T-helper 22 cell (primary cell): ENCODE results near the gene PRMT1.
A peak's percentile ranks its signal among the peaks of the same experiment; 100 is the strongest.
"Not testable (repeated sequence)": the region's sequence is repeated elsewhere in the genome, so short reads cannot be mapped to it uniquely, and the experiment has no call there.

Experiments used
- DNase-seq: peaks from one replicate; pipeline ENCODE4 v3.0.0-alpha.2; 2020; ENCODE audit warnings: low read depth

The PRMT1 gene

DNA sequence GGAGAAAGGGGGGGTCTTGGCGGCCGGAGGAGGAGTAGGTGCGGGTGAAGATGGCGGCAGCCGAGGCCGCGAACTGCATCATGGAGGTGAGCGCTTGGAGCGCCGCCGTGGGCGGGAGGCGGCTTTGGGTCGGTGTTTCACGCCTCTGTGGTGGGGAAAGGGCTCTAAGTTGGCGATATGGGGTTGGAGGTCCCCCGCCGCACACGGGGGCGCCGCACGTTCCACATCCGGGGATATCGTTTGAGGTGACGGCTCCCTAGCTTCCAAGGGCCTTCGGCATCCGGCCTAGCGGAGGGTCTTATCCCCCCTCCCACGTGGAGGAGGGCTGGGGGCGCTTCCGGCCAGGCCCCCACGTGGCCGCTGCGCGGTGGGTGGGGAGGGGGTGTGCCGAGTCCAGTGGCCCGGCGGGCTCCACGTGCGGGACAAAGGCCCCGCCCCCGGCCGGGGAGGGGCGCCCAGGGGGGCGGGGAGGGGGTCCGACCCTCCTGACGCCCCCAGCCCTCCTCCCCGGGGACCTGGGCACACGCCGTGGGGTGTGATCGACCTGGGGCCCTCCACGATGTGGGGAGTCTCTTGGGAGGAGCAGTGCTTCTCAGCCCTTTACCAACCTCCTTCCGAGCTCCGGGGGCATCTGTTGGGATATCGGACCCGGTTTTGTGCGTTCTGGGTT is at the start of gene PRMT1:
Gene PRMT1 (plus strand): TSS at position 41 of the 670 bp plus-strand sequence. CDS start 10 bp downstream, at position 51.
- peak; percentile 42 for DNase-seq

GRCh38 chr19:49629659-49630058 is 47.4 kb upstream of the PRMT1 start:
- no peak for DNase-seq

DNA sequence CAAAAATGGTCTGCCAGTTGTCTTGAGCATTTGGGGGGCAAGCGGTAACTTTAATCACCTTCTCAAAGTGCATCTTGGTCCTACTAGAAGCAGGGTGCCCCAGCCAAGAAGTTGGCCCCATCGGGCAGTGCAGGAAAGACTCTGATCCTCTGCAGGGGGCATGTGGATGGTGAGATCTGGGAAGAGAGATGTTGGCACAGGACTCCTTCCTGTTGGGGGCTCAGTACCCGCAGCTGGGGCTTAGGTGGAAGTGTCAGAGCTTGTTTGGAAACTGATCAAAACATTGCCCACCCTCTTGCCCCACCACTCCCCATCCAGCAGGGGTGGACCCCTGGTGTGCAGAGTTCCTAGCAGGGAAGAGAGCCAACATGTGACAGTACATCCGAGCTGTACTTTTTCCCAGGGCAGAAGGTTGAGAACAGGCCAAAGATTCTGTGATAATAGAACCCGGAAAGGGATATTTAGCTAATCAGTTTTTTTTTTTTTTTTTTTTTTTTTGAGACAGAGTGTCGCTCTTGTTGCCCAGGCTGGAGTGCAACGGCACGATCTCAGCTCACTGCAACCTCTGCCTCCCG is 46.0 kb upstream of the PRMT1 start:
- no peak for DNase-seq

- DNase-seq: no peak
Measured at GRCh38 chr19:49631610-49632192, 45.4 kb upstream of the PRMT1 start.

GRCh38 chr19:49632576-49632975 is 44.5 kb upstream of the PRMT1 start:
- DNase-seq: no peak

DNA sequence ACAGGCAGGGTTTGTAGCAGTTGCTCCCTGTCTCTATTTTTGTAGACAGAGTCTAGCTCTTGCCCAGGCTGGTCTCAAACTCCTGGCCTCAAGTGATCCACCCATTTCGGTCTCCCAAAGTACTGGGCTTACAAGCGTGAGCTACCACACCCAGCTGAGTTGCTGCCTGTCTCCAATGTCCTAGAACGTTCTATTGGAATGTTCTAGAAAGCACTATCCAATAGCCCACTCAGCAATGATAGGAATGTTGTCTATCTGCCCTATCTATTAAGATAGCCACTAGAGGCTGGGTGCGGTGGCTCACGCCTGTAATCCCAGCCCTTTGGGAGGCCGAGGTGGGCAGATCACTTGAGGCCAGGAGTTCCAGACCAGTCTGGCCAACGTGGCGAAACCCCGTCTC is 43.8 kb upstream of the PRMT1 start:
- not testable (repeated sequence) for DNase-seq

GRCh38 chr19:49635530-49636232 is 41.4 kb upstream of the PRMT1 start:
- DNase-seq: no peak

GRCh38 chr19:49636233-49636932 is 40.7 kb upstream of the PRMT1 start:
- no peak for DNase-seq

GRCh38 chr19:49637821-49638738 is 39.0 kb upstream of the PRMT1 start:
- no peak for DNase-seq

DNA sequence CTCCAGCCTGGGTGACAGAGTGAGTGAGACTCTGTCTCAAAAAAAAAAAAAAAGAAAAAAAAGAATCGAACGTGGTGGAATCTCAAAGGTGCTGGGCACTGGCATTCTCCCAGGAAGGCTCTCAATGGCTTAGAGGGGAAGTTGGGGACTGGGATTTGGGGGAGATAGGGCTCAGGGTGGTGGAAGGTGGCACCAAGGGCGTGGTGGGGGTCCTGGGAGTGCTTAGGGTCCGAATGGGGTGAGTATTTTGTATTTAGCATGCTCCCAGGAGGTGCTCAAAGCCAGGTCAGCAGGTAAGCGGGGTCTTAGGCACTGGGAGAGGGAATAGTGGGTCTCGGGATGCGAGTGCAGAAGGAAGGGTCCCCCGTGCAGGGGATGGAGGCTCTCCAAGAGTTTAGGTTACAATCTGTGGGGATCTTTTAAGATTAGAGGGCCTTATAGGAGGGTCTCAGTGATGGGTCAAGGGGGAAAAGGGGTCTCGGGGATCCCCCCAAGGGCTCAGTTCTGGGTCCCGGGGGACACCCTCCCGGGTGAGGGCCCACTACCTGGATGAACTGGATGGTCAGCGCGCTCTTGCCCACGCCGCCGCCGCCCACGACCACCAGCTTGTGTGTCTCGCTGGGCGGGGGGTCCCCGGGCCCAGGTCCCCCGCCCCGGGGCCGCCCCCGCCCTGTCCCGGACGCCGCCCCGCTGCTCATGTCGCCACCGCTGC is 37.5 kb upstream of the PRMT1 start:
- no peak for DNase-seq

DNA sequence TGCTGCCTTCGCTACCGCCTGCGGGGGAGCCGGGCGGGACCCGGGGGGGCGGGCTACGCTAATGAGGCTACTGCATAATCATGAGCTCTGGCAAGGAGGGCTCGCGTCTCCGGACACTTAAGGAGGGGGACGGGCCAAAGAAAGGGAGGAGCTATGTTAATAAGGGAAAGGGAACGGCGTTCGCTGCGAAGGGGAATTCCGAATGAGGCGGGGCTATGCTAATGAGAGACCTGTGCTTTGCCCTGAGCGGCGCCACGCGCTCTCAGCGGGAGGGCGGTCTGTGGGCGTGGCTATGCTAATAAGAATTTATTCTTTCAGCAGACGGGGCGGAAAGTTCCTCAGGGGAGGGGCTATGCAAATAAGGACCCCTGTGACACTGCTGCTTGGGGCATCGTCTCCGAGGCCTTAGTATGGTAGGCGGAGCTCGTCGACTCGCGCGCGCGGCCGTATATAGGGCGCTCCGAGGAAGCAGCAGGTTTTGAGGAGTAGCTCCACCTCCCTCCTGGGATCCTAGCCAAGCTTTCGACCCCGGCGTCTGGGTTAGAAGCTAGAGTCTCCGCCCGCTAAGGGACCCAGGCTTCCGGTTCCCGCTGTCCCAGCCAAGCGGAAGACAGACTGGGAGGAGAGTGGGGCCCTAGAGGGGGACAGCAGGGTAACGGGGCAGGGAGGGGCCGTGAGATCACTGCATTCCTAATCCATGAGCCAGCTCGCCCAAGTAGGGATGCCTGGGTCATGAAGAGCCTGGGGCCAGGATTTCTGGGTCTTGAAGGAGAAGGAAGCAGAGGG is 36.8 kb upstream of the PRMT1 start, which contains the start of gene RRAS:
Gene RRAS (minus strand): TSS at position 31 of the 786 bp plus-strand sequence. CDS start 45 bp downstream, outside the sequence.
- peak; percentile 100 for DNase-seq

- DNase-seq: peak; percentile 98
Measured at GRCh38 chr19:49641688-49642491, 35.2 kb upstream of the PRMT1 start, which contains the start of gene SCAF1. SCAF1 (plus strand) TSS chr19:49642209; CDS start chr19:49645027, 2,818 bp downstream.

- DNase-seq: no peak
Measured at GRCh38 chr19:49642492-49643035, 34.5 kb upstream of the PRMT1 start.

DNA sequence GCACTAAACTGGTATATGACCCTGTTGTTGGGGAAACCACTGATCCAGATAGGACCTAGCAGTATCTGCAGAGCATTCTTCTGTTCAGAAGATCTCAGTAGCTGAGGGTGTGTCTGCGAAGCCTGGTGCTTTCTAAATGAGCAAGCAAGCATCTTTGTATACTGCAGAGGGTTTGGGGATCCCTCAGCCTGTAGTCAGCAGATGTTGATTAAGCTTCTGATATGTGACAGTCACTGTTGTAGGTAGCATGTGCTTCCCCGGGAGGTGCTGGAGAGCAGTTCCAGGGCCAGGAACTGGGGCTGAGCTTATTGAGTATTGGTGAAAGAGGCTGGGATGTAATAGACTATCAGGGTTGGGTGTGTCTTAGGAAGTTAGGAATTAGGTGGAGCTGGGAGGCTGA is 33.6 kb upstream of the PRMT1 start:
- DNase-seq: no peak

GRCh38 chr19:49645592-49645991 is 31.5 kb upstream of the PRMT1 start:
- no peak for DNase-seq

DNA sequence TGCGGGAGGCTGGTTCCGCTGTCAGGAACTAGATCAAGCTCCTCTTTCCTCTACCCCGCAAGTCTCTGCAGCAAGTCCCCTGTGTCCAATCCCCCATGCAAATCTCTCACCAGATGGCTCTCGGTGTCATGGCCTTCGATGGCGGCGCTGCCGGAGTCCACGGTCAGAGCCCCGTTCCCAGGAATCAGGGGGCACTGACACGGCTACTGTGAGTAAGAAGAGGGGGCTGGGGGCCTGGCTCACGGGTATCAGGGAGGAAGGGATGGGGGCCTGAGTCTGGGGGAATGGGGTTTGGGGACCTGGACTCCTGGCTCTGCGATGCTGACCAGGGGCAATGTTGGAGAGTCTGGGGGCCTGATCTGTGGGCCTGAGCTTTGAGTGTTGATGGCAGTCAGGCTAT is 31.1 kb upstream of the PRMT1 start:
- DNase-seq: no peak

- no peak for DNase-seq
Measured at GRCh38 chr19:49646586-49646985, 30.5 kb upstream of the PRMT1 start.
